ENCODE data around the gene VPS41. TPM values are rescaled to one million over a fixed set of nuclear protein-coding genes. Genes with fewer than 3 reads are reported as not detected.
A peak's percentile ranks its signal among the peaks of the same experiment; 100 is the strongest.

VPS41 gene
- total and polyA plus RNA-seq, 3 donors from 2014 or later: 28.8 to 59.1 (median 52.7) TPM

- no peak for TF ChIP-seq POLR2A (IDR thresholded peaks at IDR 0.05)
- TF ChIP-seq, protein P1, sequence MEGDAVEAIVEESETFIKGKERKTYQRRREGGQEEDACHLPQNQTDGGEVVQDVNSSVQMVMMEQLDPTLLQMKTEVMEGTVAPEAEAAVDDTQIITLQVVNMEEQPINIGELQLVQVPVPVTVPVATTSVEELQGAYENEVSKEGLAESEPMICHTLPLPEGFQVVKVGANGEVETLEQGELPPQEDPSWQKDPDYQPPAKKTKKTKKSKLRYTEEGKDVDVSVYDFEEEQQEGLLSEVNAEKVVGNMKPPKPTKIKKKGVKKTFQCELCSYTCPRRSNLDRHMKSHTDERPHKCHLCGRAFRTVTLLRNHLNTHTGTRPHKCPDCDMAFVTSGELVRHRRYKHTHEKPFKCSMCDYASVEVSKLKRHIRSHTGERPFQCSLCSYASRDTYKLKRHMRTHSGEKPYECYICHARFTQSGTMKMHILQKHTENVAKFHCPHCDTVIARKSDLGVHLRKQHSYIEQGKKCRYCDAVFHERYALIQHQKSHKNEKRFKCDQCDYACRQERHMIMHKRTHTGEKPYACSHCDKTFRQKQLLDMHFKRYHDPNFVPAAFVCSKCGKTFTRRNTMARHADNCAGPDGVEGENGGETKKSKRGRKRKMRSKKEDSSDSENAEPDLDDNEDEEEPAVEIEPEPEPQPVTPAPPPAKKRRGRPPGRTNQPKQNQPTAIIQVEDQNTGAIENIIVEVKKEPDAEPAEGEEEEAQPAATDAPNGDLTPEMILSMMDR (IDR thresholded peaks at IDR 0.05): no peak
- no peaks in the 10 kb centered on the region for H3K27me3 ChIP-seq
- intact Hi-C loops (cut with DNase I; ENCODE audit: low total_unique reads): no loop called here
- WGBS, 2 donors: 64 to 77% methylated on average over 3 of the region's 3 CpGs
- H3K36me3 ChIP-seq (ENCODE audit: low read depth, missing control alignments): no peaks in the 10 kb centered on the region
- DNase-seq: no peak
- H3K4me3 ChIP-seq: no peak overlapping the region
- no peaks in the 10 kb centered on the region for H3K9me3 ChIP-seq
- H3K27ac ChIP-seq: no peak overlapping the region
- no peaks in the 10 kb centered on the region for H3K4me1 ChIP-seq
These were observed 209.5 kb downstream of the VPS41 start for GRCh38 chr7:38699471-38699870.

DNA sequence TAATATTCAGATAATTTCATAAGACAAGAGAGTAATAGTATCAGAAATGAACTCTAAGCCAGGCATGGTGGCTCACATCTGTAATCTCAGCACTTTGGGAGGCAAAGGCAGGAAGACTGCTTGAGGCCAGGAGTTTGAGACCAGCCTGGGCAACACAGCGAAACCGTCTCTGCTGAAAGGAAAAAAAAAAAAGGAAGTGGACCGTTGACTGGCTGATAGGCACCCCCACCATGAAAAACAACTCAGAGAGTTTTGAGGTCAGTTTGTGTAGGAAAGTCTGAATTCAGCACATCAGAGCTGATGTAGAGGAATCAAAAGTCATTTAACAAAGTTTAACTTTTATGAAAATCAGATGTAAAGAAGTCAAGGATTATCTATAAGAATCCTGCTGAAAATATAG, 214.7 kb downstream of the VPS41 start:
- TF ChIP-seq POLR2A (IDR thresholded peaks at IDR 0.05): no peak
- TF ChIP-seq, protein P1 (IDR thresholded peaks at IDR 0.05): no peak
- Histone ChIP-seq H3K36me3 (ENCODE audit: low read depth, missing control alignments) (no peaks in the 10 kb centered on the region), H3K27ac (no peak overlapping the region), H3K9me3 (no peaks in the 10 kb centered on the region), H3K4me1 (no peaks in the 10 kb centered on the region), H3K4me3 (no peak overlapping the region), H3K27me3 (no peaks in the 10 kb centered on the region)
- DNase-seq: no peak
- 70 to 76% methylated on average over 3 of the region's 3 CpGs for WGBS, 2 donors
- intact Hi-C loops (cut with DNase I; ENCODE audit: low total_unique reads): no loop called here

- TF ChIP-seq, protein P1 (IDR thresholded peaks at IDR 0.05): no peak
- no peak for TF ChIP-seq POLR2A (IDR thresholded peaks at IDR 0.05)
- 61 to 70% methylated on average over 7 of the region's 7 CpGs for WGBS, 2 donors
- intact Hi-C loops (cut with DNase I; ENCODE audit: low total_unique reads): no loop called here
These were observed 222.1 kb downstream of the VPS41 start for GRCh38 chr7:38686888-38687287.

GRCh38 chr7:38685851-38686250, 223.1 kb downstream of the VPS41 start:
- peak; percentile 41 for DNase-seq
- Histone ChIP-seq H3K4me1 (no peaks in the 10 kb centered on the region), H3K4me3 (peak overlapping the region; percentile 17 to 18), H3K9me3 (no peaks in the 10 kb centered on the region), H3K27me3 (no peaks in the 10 kb centered on the region), H3K27ac (no peak overlapping the region), H3K36me3 (ENCODE audit: low read depth, missing control alignments) (no peaks in the 10 kb centered on the region)
- TF ChIP-seq POLR2A (IDR thresholded peaks at IDR 0.05): no peak
- TF ChIP-seq, protein P1 (IDR thresholded peaks at IDR 0.05): no peak
- intact Hi-C loops (cut with DNase I; ENCODE audit: low total_unique reads): no loop called here
- 78 to 79% methylated on average over 12 to 21 of the region's 21 CpGs for WGBS, 2 donors

More at GRCh38 chr7:38686888-38687287, 222.1 kb downstream of the VPS41 start:
- no peaks in the 10 kb centered on the region for H3K36me3 ChIP-seq (ENCODE audit: low read depth, missing control alignments)
- no peak for DNase-seq
- H3K4me3 ChIP-seq: no peak overlapping the region
- H3K4me1 ChIP-seq: no peaks in the 10 kb centered on the region
- no peaks in the 10 kb centered on the region for H3K27me3 ChIP-seq
- no peaks in the 10 kb centered on the region for H3K9me3 ChIP-seq
- H3K27ac ChIP-seq: no peak overlapping the region

DNA sequence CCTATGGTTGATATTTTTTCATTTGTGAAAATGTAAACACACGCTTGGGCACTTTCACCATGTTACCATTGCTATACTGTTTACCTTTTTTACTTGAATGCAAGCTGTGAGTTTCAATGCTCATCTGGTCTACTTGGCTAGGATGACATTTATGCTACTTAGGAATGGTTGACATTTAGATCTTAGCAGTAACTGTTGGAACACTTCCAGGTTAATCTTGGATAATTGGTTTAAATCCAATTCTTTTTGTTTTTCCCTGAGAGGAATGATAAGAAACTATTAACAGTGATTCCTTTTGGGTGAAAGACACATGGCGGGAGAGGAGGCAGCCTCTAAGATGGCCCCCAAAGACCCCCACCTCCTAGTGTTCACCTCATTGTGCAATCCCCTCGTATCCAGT, 226.4 kb downstream of the VPS41 start:
- Histone ChIP-seq H3K4me3 (no peak overlapping the region), H3K9me3 (no peaks in the 10 kb centered on the region), H3K36me3 (ENCODE audit: low read depth, missing control alignments) (no peaks in the 10 kb centered on the region), H3K4me1 (no peaks in the 10 kb centered on the region), H3K27me3 (no peaks in the 10 kb centered on the region), H3K27ac (no peak overlapping the region)
- TF ChIP-seq, protein P1 (IDR thresholded peaks at IDR 0.05): no peak
- no peak for TF ChIP-seq POLR2A (IDR thresholded peaks at IDR 0.05)
- WGBS, 2 donors: 87% methylated on average over 3 of the region's 3 CpGs
- DNase-seq: no peak
- intact Hi-C loops (cut with DNase I; ENCODE audit: low total_unique reads): no loop called here
